Endodermal cell (in vitro differentiated cells): ENCODE measurements around the gene UBQLN3. TPM values are rescaled to one million over a fixed set of nuclear protein-coding genes. Genes with fewer than 3 reads are reported as not detected.

ENCODE experiments used
- DNase-seq: peaks from one replicate; pipeline ENCODE4 v3.0.0-alpha.2; 2017
- H3K27ac ChIP-seq: 2 replicates; pipeline ENCODE4 v1.5.1; 2013; ENCODE audit warnings: mild to moderate bottlenecking, low read depth, low read length, moderate library complexity
- H3K27me3 ChIP-seq: 2 replicates; pipeline ENCODE4 v1.6.1; 2013; ENCODE audit warnings: mild to moderate bottlenecking, low read length, moderate library complexity; ENCODE audit not compliant: insufficient read depth, control insufficient read depth, poor library complexity, severe bottlenecking
- H3K36me3 ChIP-seq: 2 replicates; pipeline ENCODE4 v1.7.0; 2013; ENCODE audit warnings: mild to moderate bottlenecking, low read length, moderate library complexity; ENCODE audit not compliant: control insufficient read depth, insufficient read depth
- H3K4me1 ChIP-seq: one replicate; pipeline ENCODE4 v1.7.0; 2013; ENCODE audit warnings: low read length; ENCODE audit not compliant: control insufficient read depth, insufficient read depth
- H3K4me3 ChIP-seq: 2 replicates; pipeline ENCODE4 v1.5.1; 2013; ENCODE audit warnings: mild to moderate bottlenecking, low read length, moderate library complexity
- H3K9ac ChIP-seq: 2 replicates; pipeline ENCODE4 v1.6.1; 2013; ENCODE audit warnings: mild to moderate bottlenecking, low read length, moderate library complexity; ENCODE audit not compliant: poor library complexity, severe bottlenecking; ENCODE audit errors: extremely low read depth
- H3K9me3 ChIP-seq: 2 replicates; pipeline ENCODE4 v1.6.1; 2013; ENCODE audit warnings: mild to moderate bottlenecking, low read length, moderate library complexity; ENCODE audit not compliant: control insufficient read depth
- H3K27ac Mint-ChIP-seq: 2 replicates; pipeline ENCODE4 v1.8.0; 2020; ENCODE audit warnings: mixed read lengths
- H3K27me3 Mint-ChIP-seq: 2 replicates; pipeline ENCODE4 v1.8.0; 2021; ENCODE audit warnings: mild to moderate bottlenecking, mixed read lengths; ENCODE audit not compliant: insufficient read depth
- H3K36me3 Mint-ChIP-seq: 2 replicates; pipeline ENCODE4 v1.8.0; 2020; ENCODE audit warnings: low read depth, mixed read lengths
- H3K4me1 Mint-ChIP-seq: 2 replicates; pipeline ENCODE4 v1.8.0; 2020; ENCODE audit warnings: mixed read lengths
- H3K4me3 Mint-ChIP-seq: 2 replicates; pipeline ENCODE4 v1.8.0; 2020; ENCODE audit warnings: mild to moderate bottlenecking, moderate library complexity, mixed read lengths
- H3K9me3 Mint-ChIP-seq: 2 replicates; pipeline ENCODE4 v1.8.0; 2020; ENCODE audit warnings: mild to moderate bottlenecking, mixed read lengths
- WGBS, 2 experiments: methylation state at CpG; one replicate each; pipeline versions ENCODE4 v1.1.5 to v1.1.7; 2013; ENCODE audit warnings: missing lambda C conversion rate in 2 of 2, mixed read lengths in 1 of 2; ENCODE audit not compliant: insufficient coverage in 1 of 2, insufficient read length in 1 of 2; 5-methylcytosine and 5-hydroxymethylcytosine counted together
- total RNA-seq, 2 donors: library from RNA; stranded (reverse); fragmentation: NEBNext Ultra II Directional in 1 of 2; extraction: Animal tissue kit (Norgen Biotek cat#: 25700) in 1 of 2; gene quantifications; 2 replicates in 1 of 2; 3 replicates in 1 of 2; pipeline ENCODE4 v1.2.1, GENCODE V29; 2021
- TF ChIP-seq, protein P1 (sequence below): fragments of 200-600 bp; sonication (generic); conservative IDR thresholded peaks from 2 replicates; pipeline ENCODE4 v1.5.0; 2021; ENCODE audit warnings: antibody characterized with exemption, mild to moderate bottlenecking

UBQLN3 gene
- total RNA-seq, 2 donors from 2014 or later = 0.24 TPM; not detected in 1

DNA sequence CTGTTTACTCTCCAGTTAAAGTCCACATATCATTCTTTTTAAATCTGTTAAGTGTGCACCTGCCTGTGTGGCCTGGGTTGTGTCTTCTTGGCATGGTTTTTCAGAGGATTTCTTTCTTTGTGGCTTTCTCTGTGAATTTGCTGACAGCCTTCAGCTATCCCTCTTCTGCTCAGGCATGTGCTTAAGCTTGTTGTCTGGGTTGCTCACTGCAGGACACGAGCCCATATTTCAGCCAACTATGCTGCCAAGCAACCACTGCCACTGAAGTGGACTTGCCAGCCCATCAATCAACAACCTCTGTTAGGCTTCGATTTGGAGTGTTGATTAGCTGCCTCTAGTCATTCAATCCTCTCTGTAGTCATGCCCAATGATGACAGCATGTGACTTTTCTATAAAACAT is 42.2 kb downstream of the UBQLN3 start:
- Histone ChIP-seq H3K4me3 (no peak overlapping the region), H3K4me1 (no peaks in the 10 kb centered on the region), H3K27me3 (no peaks in the 10 kb centered on the region), H3K27ac (no peak overlapping the region), H3K9me3 (no peaks in the 10 kb centered on the region), H3K36me3 (no peaks in the 10 kb centered on the region), H3K9ac (no peak overlapping the region)
- no peaks in the 10 kb centered on the region for H3K9me3 Mint-ChIP-seq
- no peaks in the 10 kb centered on the region for H3K27me3 Mint-ChIP-seq
- H3K36me3 Mint-ChIP-seq = no peaks in the 10 kb centered on the region
- WGBS, 2 experiments = 85% methylated on average over 2 of the region's 2 CpGs; no CpG with 5 or more reads in 1 of the 2 experiments
- no peak overlapping the region for H3K4me3 Mint-ChIP-seq
- no peak for DNase-seq
- H3K27ac Mint-ChIP-seq = no peak overlapping the region
- TF ChIP-seq, protein P1, sequence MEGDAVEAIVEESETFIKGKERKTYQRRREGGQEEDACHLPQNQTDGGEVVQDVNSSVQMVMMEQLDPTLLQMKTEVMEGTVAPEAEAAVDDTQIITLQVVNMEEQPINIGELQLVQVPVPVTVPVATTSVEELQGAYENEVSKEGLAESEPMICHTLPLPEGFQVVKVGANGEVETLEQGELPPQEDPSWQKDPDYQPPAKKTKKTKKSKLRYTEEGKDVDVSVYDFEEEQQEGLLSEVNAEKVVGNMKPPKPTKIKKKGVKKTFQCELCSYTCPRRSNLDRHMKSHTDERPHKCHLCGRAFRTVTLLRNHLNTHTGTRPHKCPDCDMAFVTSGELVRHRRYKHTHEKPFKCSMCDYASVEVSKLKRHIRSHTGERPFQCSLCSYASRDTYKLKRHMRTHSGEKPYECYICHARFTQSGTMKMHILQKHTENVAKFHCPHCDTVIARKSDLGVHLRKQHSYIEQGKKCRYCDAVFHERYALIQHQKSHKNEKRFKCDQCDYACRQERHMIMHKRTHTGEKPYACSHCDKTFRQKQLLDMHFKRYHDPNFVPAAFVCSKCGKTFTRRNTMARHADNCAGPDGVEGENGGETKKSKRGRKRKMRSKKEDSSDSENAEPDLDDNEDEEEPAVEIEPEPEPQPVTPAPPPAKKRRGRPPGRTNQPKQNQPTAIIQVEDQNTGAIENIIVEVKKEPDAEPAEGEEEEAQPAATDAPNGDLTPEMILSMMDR = no peak
- no peaks in the 10 kb centered on the region for H3K4me1 Mint-ChIP-seq

DNA sequence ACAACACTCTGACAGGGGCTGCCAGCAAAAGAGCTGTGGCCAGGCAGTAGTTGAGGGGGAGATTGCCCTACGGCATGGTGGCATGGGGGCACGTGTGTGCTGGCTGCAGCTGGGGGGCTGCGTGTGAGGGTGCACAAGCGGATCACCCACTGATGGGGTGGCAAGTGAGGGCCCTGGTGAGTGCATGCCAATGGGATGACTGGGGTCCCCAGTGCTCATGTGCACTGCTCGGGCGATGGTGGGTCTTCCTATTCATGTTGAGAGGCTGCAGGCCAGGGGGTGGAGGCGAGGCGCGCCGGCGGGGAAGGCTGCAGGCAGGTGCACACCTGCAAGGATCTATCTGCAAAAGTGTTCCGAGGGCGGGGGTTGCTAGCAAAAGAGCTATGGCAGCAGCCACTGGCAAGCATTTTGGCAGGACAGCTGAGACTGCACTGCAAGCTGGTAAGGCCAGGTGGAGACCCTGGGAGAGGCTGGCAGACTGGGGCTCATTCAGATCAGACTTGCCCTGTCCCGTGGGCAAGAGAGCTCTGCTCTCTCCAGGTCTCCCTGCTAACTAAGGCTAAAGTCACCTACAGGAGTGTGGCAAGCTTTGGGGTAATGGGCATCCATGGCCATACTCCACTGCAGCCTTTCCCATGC is 48.7 kb downstream of the UBQLN3 start:
- Mint-ChIP-seq H3K4me3 (no peak overlapping the region), H3K4me1 (no peaks in the 10 kb centered on the region), H3K27me3 (no peaks in the 10 kb centered on the region), H3K36me3 (no peaks in the 10 kb centered on the region), H3K9me3 (no peaks in the 10 kb centered on the region), H3K27ac (no peak overlapping the region)
- DNase-seq = no peak
- Histone ChIP-seq H3K36me3 (no peaks in the 10 kb centered on the region), H3K4me1 (no peaks in the 10 kb centered on the region), H3K4me3 (no peak overlapping the region), H3K27me3 (no peaks in the 10 kb centered on the region), H3K27ac (no peak overlapping the region), H3K9me3 (no peaks in the 10 kb centered on the region), H3K9ac (no peak overlapping the region)
- WGBS, 2 experiments = 90 to 100% methylated on average over 1 to 14 of the region's 14 CpGs
- TF ChIP-seq, protein P1 = no peak

Other genes starting within 250 kb of the UBQLN3 start
- gene HBE1, start 240.0 kb downstream of the UBQLN3 start, total RNA-seq = 1 to 10 TPM in 1 of 2 donors, under 1 TPM in 1; 0.81 to 6.1 TPM
- not detected for gene OR51B4, start 208.0 kb downstream of the UBQLN3 start, total RNA-seq
- gene OR51B2, start 185.7 kb downstream of the UBQLN3 start, total RNA-seq = under 1 TPM in 1 of 2 donors, not detected in 1; 0.51 TPM
- gene OR51B5, start 166.4 kb downstream of the UBQLN3 start, total RNA-seq = 1 to 10 TPM in 1 of 2 donors, under 1 TPM in 1; 0.93 to 1.8 TPM
- under 1 TPM in 1 of 2 donors, not detected in 1; 0.29 TPM for gene OR51B6, start 158.4 kb downstream of the UBQLN3 start, total RNA-seq
- 1 to 10 TPM in 1 of 2 donors, under 1 TPM in 1; 0.55 to 1.1 TPM for gene OR51M1, start 126.1 kb downstream of the UBQLN3 start, total RNA-seq
- gene OR51Q1, start 87.8 kb downstream of the UBQLN3 start, total RNA-seq = 1 to 10 TPM in 1 of 2 donors, under 1 TPM in 1; 0.24 to 1.6 TPM
- gene OR51I1, start 68.4 kb downstream of the UBQLN3 start, total RNA-seq = not detected
- gene OR51I2, start 60.6 kb downstream of the UBQLN3 start, total RNA-seq = not detected
- not detected for gene OR52D1, start 21.3 kb downstream of the UBQLN3 start, total RNA-seq
- under 1 TPM; 0.20 to 0.26 TPM for gene UBQLNL, start 6.7 kb upstream of the UBQLN3 start, total RNA-seq
- gene OR52H1, start 38.6 kb upstream of the UBQLN3 start, total RNA-seq = not detected
- gene OR52B6, start 70.9 kb upstream of the UBQLN3 start, total RNA-seq = not detected
- gene TRIM6, start 86.7 kb upstream of the UBQLN3 start, total RNA-seq = 10 to 100 TPM; 17.4 to 26.1 TPM
- gene TRIM34, start 115.0 kb upstream of the UBQLN3 start, total RNA-seq = 1 to 10 TPM in 1 of 2 donors, under 1 TPM in 1; 0.68 to 1.2 TPM
- gene TRIM5, start 175.1 kb upstream of the UBQLN3 start, total RNA-seq = 10 to 100 TPM; 16.0 to 21.4 TPM
- gene TRIM22, start 179.8 kb upstream of the UBQLN3 start, total RNA-seq = 1 to 10 TPM; 1.1 to 3.1 TPM
- gene OR56B1, start 226.5 kb upstream of the UBQLN3 start, total RNA-seq = not detected
- not detected for gene OR52N4, start 244.3 kb upstream of the UBQLN3 start, total RNA-seq